CD4-positive, alpha-beta memory T cell (primary cell): ENCODE results near the gene NAT16. TPM values are rescaled to one million over a fixed set of nuclear protein-coding genes. Genes with fewer than 3 reads are reported as not detected.
"Not testable (repeated sequence)": the region's sequence is repeated elsewhere in the genome, so short reads cannot be mapped to it uniquely, and the experiment has no call there.

Experiments
- CTCF ChIA-PET: fragments of 350-600 bp; sonication (Branson Sonifier 250); formaldehyde crosslinking; loops from one replicate; lab custom pipeline; 2021; ENCODE audit warnings: inconsistent platforms; ENCODE audit not compliant: partially characterized antibody; lab: Charles Lee
- POLR2A ChIA-PET: fragments of 350-600 bp; sonication (Branson Sonifier 250); formaldehyde crosslinking; loops from one replicate; lab custom pipeline; 2021; ENCODE audit not compliant: partially characterized antibody; lab: Charles Lee
- DNase-seq, 5 donors: peaks; one replicate each; pipeline versions ENCODE4 v3.0.0 to v3.0.0-alpha.2; 2020 to 2022; ENCODE audit warnings: mixed read lengths in 1 of 5
- H3K27ac ChIP-seq: one replicate; pipeline ENCODE4 v1.7.0; 2013; ENCODE audit warnings: low read depth, low read length
- H3K27me3 ChIP-seq: 2 replicates; pipeline ENCODE4 v1.7.0; 2013; ENCODE audit warnings: mild to moderate bottlenecking, low read length, moderate library complexity; ENCODE audit not compliant: insufficient read depth
- H3K36me3 ChIP-seq: 2 replicates; pipeline ENCODE4 v1.7.0; 2013; ENCODE audit warnings: mild to moderate bottlenecking, low read length, moderate library complexity; ENCODE audit not compliant: insufficient read depth
- H3K4me1 ChIP-seq: 2 replicates; pipeline ENCODE4 v1.7.0; 2013; ENCODE audit warnings: mild to moderate bottlenecking, low read length, moderate library complexity; ENCODE audit not compliant: insufficient read depth
- H3K4me3 ChIP-seq, 2 donors: one replicate each; pipeline ENCODE4 v1.7.0; 2013; ENCODE audit warnings: low read length in 2 of 2, mild to moderate bottlenecking in 1 of 2
- H3K9me3 ChIP-seq, 2 donors: one replicate each; pipeline ENCODE4 v1.7.0; 2013; ENCODE audit warnings: low read length in 2 of 2, control low read depth in 1 of 2; ENCODE audit not compliant: control insufficient read depth in 1 of 2
- H3K27ac Mint-ChIP-seq, 7 donors: one replicate each; pipeline ENCODE4 v1.8.0; 2020 to 2021; ENCODE audit warnings: mixed read lengths in 7 of 7, mild to moderate bottlenecking in 6 of 7, inconsistent platforms in 3 of 7, moderate library complexity in 3 of 7
- H3K27me3 Mint-ChIP-seq, 2 donors: one replicate each; pipeline ENCODE4 v1.8.0; 2020 to 2021; ENCODE audit warnings: mixed read lengths in 2 of 2
- H3K36me3 Mint-ChIP-seq, 2 donors: one replicate each; pipeline ENCODE4 v1.8.0; 2020 to 2021; ENCODE audit warnings: mixed read lengths in 2 of 2, inconsistent platforms in 1 of 2, mild to moderate bottlenecking in 1 of 2
- H3K4me1 Mint-ChIP-seq, 4 donors: one replicate each; pipeline ENCODE4 v1.8.0; 2020 to 2021; ENCODE audit warnings: mixed read lengths in 4 of 4, mild to moderate bottlenecking in 1 of 4
- H3K4me3 Mint-ChIP-seq, 8 donors: one replicate each; pipeline ENCODE4 v1.8.0; 2020 to 2021; ENCODE audit warnings: mixed read lengths in 8 of 8, mild to moderate bottlenecking in 7 of 8, moderate library complexity in 6 of 8, inconsistent platforms in 3 of 8
- H3K9me3 Mint-ChIP-seq, 8 donors: one replicate each; pipeline ENCODE4 v1.8.0; 2020 to 2021; ENCODE audit warnings: mixed read lengths in 8 of 8, mild to moderate bottlenecking in 5 of 8, inconsistent platforms in 3 of 8, moderate library complexity in 1 of 8
- intact Hi-C: fragments of 100-400 bp; cut with micrococcal nuclease; formaldehyde crosslinking; loops from one replicate; pipeline ENCODE4 v1.15.1; 2023
- polyA plus RNA-seq, 2 donors: library from polyadenylated mRNA; unstranded; fragments of 300-500 nt; fragmentation: Illumina TruSeq; gene quantifications; one replicate each; pipeline ENCODE4 v1.2.3, GENCODE V29; 2021
- total RNA-seq, 2 experiments: library from RNA; stranded (reverse); gene quantifications; one replicate each; pipeline ENCODE4 v1.2.3, GENCODE V29; 2021

The NAT16 gene
- total and polyA plus RNA-seq, 4 experiments from 2014 or later = not detected

DNA sequence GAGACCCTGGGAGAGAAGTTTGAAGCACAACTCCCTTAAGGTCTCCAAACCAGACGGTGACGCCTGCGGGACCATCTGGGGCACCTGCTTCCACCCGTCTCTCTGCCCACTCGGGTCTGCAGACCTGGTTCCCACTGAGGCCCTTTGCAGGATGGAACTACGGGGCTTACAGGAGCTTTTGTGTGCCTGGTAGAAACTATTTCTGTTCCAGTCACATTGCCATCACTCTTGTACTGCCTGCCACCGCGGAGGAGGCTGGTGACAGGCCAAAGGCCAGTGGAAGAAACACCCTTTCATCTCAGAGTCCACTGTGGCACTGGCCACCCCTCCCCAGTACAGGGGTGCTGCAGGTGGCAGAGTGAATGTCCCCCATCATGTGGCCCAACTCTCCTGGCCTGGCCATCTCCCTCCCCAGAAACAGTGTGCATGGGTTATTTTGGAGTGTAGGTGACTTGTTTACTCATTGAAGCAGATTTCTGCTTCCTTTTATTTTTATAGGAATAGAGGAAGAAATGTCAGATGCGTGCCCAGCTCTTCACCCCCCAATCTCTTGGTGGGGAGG is 42.4 kb downstream of the NAT16 start:
- H3K27me3 Mint-ChIP-seq = peaks cover 13 to 16% of the 10 kb centered on the region in 2 donors
- no peak overlapping the region for H3K27ac ChIP-seq
- intact Hi-C loops = no loop called here
- peaks cover 8% of the 10 kb centered on the region for H3K4me1 ChIP-seq
- no peak for DNase-seq
- peak overlapping the region in 4 of 7 donors; percentile 6 to 53 (median 36) for H3K27ac Mint-ChIP-seq
- H3K9me3 Mint-ChIP-seq = peaks cover 0 to 4% (median 0%) of the 10 kb centered on the region in 8 donors
- CTCF ChIA-PET = interaction anchor here (1.2 to 10.0 kb wide), 4 partner anchors 11 to 153 kb away, joined by 3 to 195 read pairs (median 6); partner anchors contain the start of gene SERPINE1
- peaks cover 3 to 22% (median 8%) of the 10 kb centered on the region in 4 donors for H3K4me1 Mint-ChIP-seq
- H3K36me3 ChIP-seq = no peaks in the 10 kb centered on the region
- no peaks in the 10 kb centered on the region for H3K27me3 ChIP-seq
- POLR2A ChIA-PET = no interaction called here
- H3K36me3 Mint-ChIP-seq = no peaks in the 10 kb centered on the region
- no peaks in the 10 kb centered on the region for H3K9me3 ChIP-seq
- H3K4me3 Mint-ChIP-seq = peak overlapping the region in 3 of 8 donors; percentile 26 to 64 (median 43)
- no peak overlapping the region for H3K4me3 ChIP-seq

DNA sequence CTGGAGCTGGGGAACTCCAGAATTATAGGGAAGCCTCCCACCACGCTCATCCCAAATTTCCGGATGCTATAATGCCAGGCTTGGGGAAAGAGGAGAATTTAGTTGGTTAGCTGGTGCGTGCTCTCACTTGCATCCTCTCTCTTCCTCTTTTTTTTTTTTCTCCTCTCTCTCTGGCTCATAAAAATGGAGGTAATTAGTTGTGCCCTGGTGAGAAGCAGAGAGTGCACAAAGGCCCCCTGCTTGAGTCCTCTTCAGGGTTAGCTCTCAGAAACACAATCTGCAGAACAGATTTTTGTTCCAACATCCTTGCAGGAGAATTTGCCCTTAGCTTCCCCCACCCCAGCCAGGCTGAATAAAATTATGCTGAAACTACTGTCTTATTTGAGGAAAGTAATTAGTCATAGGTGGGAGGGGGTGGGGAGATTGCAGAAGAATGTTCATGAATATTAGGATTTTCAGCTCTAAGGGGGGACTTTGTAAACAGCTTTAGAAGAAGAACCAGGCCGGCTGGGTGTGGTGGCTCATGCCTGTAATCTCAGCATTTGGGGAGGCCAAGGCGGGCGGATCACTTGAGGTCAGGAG is 45.6 kb downstream of the NAT16 start:
- H3K27ac Mint-ChIP-seq = no peak overlapping the region
- intact Hi-C loops = no loop called here

DNA sequence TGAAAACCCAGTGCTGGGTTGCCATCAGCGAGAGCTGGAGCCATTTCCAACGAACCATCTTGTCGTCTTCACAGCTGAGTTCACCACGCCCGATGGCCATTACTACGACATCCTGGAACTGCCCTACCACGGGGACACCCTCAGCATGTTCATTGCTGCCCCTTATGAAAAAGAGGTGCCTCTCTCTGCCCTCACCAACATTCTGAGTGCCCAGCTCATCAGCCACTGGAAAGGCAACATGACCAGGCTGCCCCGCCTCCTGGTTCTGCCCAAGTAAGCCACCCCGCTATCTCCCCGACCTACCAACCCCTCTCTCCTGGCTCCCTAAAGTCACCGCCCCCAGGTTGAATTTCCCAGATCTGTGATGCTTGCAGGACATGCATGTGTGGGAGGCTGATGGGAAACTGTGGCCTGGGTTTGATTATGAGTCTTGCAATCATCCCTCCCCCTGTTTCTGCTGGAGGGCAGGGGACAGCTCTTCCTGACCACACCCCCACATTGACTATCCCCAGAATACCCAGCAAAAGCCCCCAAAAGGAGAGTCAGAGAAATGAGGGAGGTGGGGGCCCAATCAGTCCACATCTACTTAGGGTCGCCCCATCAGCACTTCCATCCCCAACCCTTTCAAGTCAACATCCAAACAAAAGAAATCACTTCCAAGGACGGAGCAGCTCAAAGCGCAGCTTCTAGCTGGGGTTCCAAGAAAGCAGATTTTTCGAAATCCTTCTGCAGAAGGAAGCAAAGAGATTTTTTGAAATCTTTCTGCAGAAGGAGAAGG is 46.3 kb downstream of the NAT16 start:
- Histone ChIP-seq H3K36me3 (no peaks in the 10 kb centered on the region), H3K27ac (no peak overlapping the region), H3K4me3 (no peak overlapping the region), H3K4me1 (peaks cover 8% of the 10 kb centered on the region), H3K27me3 (no peaks in the 10 kb centered on the region), H3K9me3 (no peaks in the 10 kb centered on the region)
- Mint-ChIP-seq H3K9me3 (peaks cover 0 to 4% (median 0%) of the 10 kb centered on the region in 8 donors), H3K36me3 (no peaks in the 10 kb centered on the region), H3K4me3 (no peak overlapping the region), H3K27ac (peak overlapping the region in 1 of 7 donors; percentile 30), H3K4me1 (peaks cover 3 to 17% (median 8%) of the 10 kb centered on the region in 4 donors), H3K27me3 (peaks cover 16 to 19% of the 10 kb centered on the region in 2 donors)
- CTCF ChIA-PET = interaction anchor here (0.7 to 2.0 kb wide), 7 partner anchors 8 to 111 kb away, joined by 3 to 15 read pairs (median 3); partner anchors contain the start of gene FIS1
- POLR2A ChIA-PET = no interaction called here
- intact Hi-C loops = no loop called here
- DNase-seq = no peak

More for the DNA sequence above, 45.6 kb downstream of the NAT16 start:
- Histone ChIP-seq H3K27ac (no peak overlapping the region), H3K27me3 (no peaks in the 10 kb centered on the region), H3K9me3 (no peaks in the 10 kb centered on the region), H3K4me3 (no peak overlapping the region), H3K4me1 (peaks cover 8% of the 10 kb centered on the region), H3K36me3 (no peaks in the 10 kb centered on the region)
- H3K9me3 Mint-ChIP-seq = peaks cover 0 to 4% (median 0%) of the 10 kb centered on the region in 8 donors
- peaks cover 3 to 17% (median 8%) of the 10 kb centered on the region in 4 donors for H3K4me1 Mint-ChIP-seq
- peaks cover 16 to 19% of the 10 kb centered on the region in 2 donors for H3K27me3 Mint-ChIP-seq
- no peaks in the 10 kb centered on the region for H3K36me3 Mint-ChIP-seq
- H3K4me3 Mint-ChIP-seq = no peak overlapping the region
- CTCF ChIA-PET = interaction anchor here (0.7 to 2.0 kb wide), 7 partner anchors 8 to 110 kb away, joined by 3 to 15 read pairs (median 3); partner anchors contain the start of gene FIS1
- POLR2A ChIA-PET = no interaction called here
- DNase-seq = no peak

DNA sequence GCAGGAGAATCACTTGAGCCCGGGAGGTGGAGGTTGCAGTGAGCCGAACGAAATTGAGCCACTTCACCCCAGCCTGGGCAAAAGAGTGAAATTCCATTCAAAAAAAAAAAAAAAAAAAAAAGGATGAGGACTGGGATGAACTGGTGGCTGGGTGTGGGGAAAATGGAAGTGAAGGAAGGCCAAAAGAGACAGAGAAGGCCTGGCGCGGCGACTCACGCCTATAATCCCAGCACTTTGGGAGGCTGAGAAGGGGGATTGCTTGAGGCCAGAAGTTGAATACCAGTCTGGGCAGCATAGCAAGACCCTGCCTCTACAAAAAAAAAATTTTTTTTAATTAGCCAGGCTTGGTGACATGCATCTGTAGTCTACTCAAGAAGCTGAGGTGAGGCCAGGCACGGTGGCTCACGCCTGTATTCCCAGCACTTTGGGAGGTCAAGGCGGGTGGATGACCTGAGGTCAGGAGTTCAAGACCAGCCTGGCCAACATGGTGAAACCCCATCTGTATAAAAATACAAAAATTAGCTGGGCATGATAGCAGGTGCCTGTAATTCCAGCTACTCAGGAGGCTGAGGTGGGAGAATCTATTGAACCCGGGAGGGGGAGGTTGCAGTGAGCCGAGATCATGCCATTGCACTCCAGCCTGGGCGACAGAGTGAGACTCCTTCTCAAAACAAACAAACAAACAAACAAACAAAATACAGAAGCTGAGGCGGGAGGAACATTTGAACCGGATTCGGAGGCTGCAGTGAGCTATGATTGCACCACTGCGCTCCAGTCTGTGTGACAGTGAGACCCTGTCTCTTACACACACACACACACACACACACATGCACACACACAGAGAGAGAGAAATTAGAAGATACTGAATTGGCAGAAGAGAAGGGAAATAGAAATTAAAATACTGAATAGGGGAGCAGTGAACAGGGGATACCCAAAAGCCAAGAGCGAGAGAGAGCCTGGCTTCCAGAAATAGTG is 47.2 kb downstream of the NAT16 start:
- H3K27ac Mint-ChIP-seq, H3K4me1 Mint-ChIP-seq, H3K9me3 Mint-ChIP-seq, DNase-seq, H3K4me1 ChIP-seq, H3K4me3 ChIP-seq, POLR2A ChIA-PET, H3K27ac ChIP-seq, H3K9me3 ChIP-seq, H3K27me3 ChIP-seq, intact Hi-C loops, H3K36me3 Mint-ChIP-seq, H3K36me3 ChIP-seq, H3K4me3 Mint-ChIP-seq: not testable (repeated sequence)
- CTCF ChIA-PET = interaction anchor here (2.0 kb wide), 1 partner anchor 11 kb away, joined by 15 read pairs; no protein-coding TSS in a partner anchor
- H3K27me3 Mint-ChIP-seq = peaks cover 17 to 19% of the 10 kb centered on the region in 2 donors

DNA sequence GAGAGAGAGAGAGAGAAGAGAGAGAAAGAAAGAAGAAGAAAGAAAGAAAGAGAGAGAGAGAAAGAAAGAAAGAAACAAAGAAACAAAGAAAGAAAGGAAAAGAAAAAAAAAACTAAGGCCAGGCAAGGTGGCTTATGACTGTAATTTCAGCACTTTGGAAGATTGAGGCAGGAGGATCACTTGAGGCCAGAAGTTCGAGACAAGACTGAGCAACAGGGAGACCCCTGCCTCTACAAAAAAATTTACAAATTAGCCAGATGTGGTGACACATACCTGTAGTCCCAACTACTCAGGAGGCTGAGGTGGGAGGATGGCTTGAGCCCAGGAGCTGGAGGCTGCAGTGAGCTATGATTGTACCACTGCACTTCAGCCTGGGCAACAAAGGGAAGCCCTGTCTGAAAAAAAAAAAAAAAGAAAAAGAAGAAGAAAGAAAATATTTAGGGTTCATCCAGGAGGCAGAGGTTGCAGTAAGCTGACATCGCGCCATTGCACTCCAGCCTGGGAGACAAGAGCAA is 50.4 kb downstream of the NAT16 start:
- Histone ChIP-seq H3K9me3 (no peaks in the 10 kb centered on the region), H3K4me1 (peaks cover 19% of the 10 kb centered on the region), H3K27ac (no peak overlapping the region), H3K4me3 (no peak overlapping the region), H3K27me3 (no peaks in the 10 kb centered on the region), H3K36me3 (no peaks in the 10 kb centered on the region)
- ChIA-PET CTCF (interaction anchor here (9.1 kb wide), 1 partner anchor 13 kb away, joined by 69 read pairs; no protein-coding TSS in a partner anchor), POLR2A (no interaction called here)
- Mint-ChIP-seq H3K4me1 (peaks cover 12 to 31% (median 21%) of the 10 kb centered on the region in 4 donors), H3K36me3 (no peaks in the 10 kb centered on the region), H3K4me3 (no peak overlapping the region), H3K9me3 (peaks cover 0 to 4% (median 0%) of the 10 kb centered on the region in 8 donors), H3K27ac (no peak overlapping the region), H3K27me3 (peaks cover 30 to 35% of the 10 kb centered on the region in 2 donors)
- no peak for DNase-seq
- intact Hi-C loops = no loop called here

DNA sequence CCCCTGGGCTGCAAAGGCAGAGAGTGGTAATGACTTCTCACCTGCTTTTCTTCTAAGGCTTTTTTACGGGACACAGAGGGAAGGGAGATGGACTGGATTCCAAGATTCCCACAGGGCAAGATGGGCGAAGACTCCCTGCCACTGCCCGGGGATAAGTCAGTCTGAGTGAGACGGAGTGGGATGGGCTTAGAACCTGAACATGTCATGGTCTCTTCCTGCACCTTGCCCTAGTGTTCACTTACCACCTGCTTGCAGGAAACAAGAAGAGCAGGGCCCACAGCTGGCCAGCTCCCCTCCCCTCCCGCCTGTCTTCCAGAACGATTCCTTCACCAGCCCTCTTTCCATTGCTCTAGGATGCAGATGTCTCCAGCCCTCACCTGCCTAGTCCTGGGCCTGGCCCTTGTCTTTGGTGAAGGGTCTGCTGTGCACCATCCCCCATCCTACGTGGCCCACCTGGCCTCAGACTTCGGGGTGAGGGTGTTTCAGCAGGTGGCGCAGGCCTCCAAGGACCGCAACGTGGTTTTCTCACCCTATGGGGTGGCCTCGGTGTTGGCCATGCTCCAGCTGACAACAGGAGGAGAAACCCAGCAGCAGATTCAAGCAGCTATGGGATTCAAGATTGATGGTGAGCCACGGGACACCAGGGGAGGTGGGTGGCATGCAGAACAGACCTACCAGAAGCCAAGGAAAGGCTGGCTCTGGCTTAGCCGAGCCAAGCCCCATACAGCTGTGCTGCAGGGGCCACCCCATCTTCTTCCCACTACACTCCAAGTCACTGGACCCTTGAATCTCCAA is 51.9 kb downstream of the NAT16 start:
- H3K27ac Mint-ChIP-seq = no peak overlapping the region
- no peaks in the 10 kb centered on the region for H3K36me3 Mint-ChIP-seq
- no peak for DNase-seq
- Histone ChIP-seq H3K9me3 (no peaks in the 10 kb centered on the region), H3K4me3 (no peak overlapping the region), H3K36me3 (no peaks in the 10 kb centered on the region), H3K27ac (no peak overlapping the region), H3K27me3 (peaks cover 4% of the 10 kb centered on the region), H3K4me1 (peaks cover 22% of the 10 kb centered on the region)
- ChIA-PET POLR2A (no interaction called here), CTCF (interaction anchor here (0.6 to 9.1 kb wide), 3 partner anchors 9 to 34 kb away, joined by 3 to 69 read pairs (median 10); no protein-coding TSS in a partner anchor)
- H3K9me3 Mint-ChIP-seq = peaks cover 0 to 2% (median 0%) of the 10 kb centered on the region in 8 donors
- H3K4me1 Mint-ChIP-seq = peaks cover 12 to 34% (median 24%) of the 10 kb centered on the region in 4 donors
- intact Hi-C loops = no loop called here
- no peak overlapping the region for H3K4me3 Mint-ChIP-seq
- H3K27me3 Mint-ChIP-seq = peaks cover 27 to 38% of the 10 kb centered on the region in 2 donors
